ENCODE data around the gene GALNT18. TPM values are rescaled to one million over a fixed set of nuclear protein-coding genes. Genes with fewer than 3 reads are reported as not detected.

Gene GALNT18
- total and polyA plus RNA-seq, 9 donors = 3.0 to 13.2 (median 7.7) TPM

DNA sequence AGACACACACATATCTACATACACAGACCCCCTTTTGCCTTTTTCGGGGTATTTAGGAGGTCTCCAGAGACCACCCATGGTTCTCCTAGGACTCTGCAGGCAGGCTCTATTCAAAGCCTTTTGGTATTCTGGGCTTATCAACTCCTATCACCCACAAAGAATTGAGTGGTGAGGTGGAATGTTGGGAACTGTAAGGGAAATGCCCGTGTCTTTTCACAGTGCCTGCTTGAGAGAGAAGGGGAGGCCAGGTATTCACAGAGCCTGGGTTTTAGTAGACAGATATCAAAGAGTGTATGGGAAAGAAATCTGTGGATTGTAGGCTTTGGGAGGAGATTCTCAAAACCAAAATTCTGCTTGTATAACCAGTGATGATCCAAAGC, 224.8 kb downstream of the GALNT18 start:
- H3K27me3 ChIP-seq = no peaks in the 10 kb centered on the region
- 80 to 85% (median 83%) methylated on average over 2 of the region's 2 CpGs for WGBS, 3 donors
- no peaks in the 10 kb centered on the region for H3K36me3 ChIP-seq
- intact Hi-C loops (cut with DNase I) = no loop called here
- no peak for DNase-seq
- no peak overlapping the region for H3K27ac ChIP-seq
- TF ChIP-seq POLR2A (IDR thresholded peaks at IDR 0.05) = no peak
- TF ChIP-seq, protein P1, sequence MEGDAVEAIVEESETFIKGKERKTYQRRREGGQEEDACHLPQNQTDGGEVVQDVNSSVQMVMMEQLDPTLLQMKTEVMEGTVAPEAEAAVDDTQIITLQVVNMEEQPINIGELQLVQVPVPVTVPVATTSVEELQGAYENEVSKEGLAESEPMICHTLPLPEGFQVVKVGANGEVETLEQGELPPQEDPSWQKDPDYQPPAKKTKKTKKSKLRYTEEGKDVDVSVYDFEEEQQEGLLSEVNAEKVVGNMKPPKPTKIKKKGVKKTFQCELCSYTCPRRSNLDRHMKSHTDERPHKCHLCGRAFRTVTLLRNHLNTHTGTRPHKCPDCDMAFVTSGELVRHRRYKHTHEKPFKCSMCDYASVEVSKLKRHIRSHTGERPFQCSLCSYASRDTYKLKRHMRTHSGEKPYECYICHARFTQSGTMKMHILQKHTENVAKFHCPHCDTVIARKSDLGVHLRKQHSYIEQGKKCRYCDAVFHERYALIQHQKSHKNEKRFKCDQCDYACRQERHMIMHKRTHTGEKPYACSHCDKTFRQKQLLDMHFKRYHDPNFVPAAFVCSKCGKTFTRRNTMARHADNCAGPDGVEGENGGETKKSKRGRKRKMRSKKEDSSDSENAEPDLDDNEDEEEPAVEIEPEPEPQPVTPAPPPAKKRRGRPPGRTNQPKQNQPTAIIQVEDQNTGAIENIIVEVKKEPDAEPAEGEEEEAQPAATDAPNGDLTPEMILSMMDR (IDR thresholded peaks at IDR 0.05) = no peak
- no peak for TF ChIP-seq EP300 (IDR thresholded peaks at IDR 0.05)
- H3K4me3 ChIP-seq = no peak overlapping the region
- no peaks in the 10 kb centered on the region for H3K9me3 ChIP-seq
- H3K4me1 ChIP-seq (ENCODE audit: insufficient read depth) = no peaks in the 10 kb centered on the region

DNA sequence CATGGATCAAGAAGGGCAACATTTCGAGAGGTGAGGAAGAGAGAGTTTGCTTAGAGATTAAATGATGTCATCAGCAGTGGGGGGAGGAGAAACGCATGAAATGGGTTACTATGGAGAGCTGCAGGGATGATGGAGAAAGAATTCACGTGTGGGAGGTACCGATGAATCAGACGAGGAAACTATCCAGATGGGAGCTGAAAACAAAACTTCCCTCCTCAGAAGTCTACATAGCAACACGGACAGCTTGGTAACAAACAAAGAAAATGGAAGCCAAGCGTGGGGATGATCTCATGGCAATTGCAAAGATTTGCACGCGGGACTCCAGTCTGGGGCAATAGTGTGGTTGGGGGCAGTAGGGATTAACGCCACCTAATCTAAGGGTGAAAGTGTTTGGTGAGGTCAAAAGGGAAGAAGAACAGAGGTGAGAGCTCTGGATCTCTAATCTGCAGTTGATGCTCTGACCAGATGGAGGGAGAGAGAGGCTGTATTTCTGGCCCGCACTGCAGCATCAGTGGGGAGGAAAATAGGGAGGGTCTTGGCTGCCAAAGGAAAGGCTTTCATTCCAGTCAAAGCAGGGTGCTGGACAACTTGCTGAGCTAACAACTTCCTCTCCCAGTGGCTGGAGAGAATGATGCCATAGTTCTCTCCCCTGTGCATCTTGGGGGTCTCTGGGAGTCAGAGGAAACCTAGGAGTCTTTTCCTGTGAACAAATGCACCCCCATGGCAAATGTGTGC, 225.3 kb downstream of the GALNT18 start:
- 19 to 24% (median 23%) methylated on average over 11 of the region's 11 CpGs for WGBS, 3 donors
- Histone ChIP-seq H3K4me1 (ENCODE audit: insufficient read depth) (peaks cover 2% of the 10 kb centered on the region), H3K4me3 (no peak overlapping the region), H3K9me3 (no peaks in the 10 kb centered on the region), H3K27ac (no peak overlapping the region), H3K36me3 (no peaks in the 10 kb centered on the region), H3K27me3 (no peaks in the 10 kb centered on the region)
- intact Hi-C loops (cut with DNase I) = no loop called here
- peak in 1 of 5 donors; percentile 46 for DNase-seq
- TF ChIP-seq EP300 (IDR thresholded peaks at IDR 0.05) = no peak
- TF ChIP-seq, protein P1 (IDR thresholded peaks at IDR 0.05) = no peak
- no peak for TF ChIP-seq POLR2A (IDR thresholded peaks at IDR 0.05)

DNA sequence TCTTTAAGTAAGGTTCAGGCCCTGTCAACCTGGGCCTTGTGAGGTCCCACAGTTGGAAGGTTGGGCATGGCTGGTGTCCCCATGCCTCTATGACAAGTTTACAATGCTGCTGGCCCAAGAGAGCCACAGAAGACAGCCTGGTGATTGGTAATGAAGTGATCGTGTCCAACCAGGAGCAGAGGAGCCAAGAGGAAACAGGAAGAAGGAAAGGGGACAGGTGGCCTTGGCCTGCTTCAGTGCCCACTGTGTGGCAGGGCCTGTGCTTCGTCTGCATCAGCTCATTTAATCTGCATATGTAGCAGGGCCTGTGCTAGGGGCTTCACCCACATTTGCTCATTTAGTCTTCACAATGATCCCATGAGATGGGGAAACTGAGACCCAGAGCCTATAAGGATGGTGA, 226.7 kb downstream of the GALNT18 start:
- 89 to 95% (median 92%) methylated on average over 2 of the region's 2 CpGs for WGBS, 3 donors
- no peak for TF ChIP-seq EP300 (IDR thresholded peaks at IDR 0.05)
- no peak for TF ChIP-seq POLR2A (IDR thresholded peaks at IDR 0.05)
- TF ChIP-seq, protein P1 (IDR thresholded peaks at IDR 0.05) = no peak
- H3K27ac ChIP-seq = no peak overlapping the region

DNA sequence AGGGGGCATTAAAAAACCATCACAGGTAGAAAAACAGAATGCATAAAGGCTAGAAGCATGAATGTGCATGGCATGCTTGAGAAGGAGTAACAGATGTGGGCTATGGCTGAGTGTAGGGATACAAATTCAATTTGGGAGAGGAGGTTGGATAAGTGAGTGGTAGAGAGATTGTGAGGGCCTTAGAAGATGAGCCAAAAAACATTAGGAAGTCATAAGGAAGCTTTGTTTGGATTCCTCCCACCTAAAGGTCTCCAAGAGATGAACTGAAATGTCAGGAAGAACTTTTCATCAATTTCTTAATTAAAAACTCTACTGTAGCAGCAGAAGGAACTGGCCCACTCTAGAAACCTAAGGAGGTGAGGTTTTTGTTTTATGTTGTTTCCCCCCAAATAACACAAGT, 227.6 kb downstream of the GALNT18 start:
- no peak overlapping the region for H3K27ac ChIP-seq
- H3K4me1 ChIP-seq (ENCODE audit: insufficient read depth) = peaks cover 2% of the 10 kb centered on the region
- no peaks in the 10 kb centered on the region for H3K9me3 ChIP-seq
- H3K27me3 ChIP-seq = no peaks in the 10 kb centered on the region
- H3K36me3 ChIP-seq = no peaks in the 10 kb centered on the region
- TF ChIP-seq POLR2A (IDR thresholded peaks at IDR 0.05) (no peak), EP300 (IDR thresholded peaks at IDR 0.05) (no peak)
- TF ChIP-seq, protein P1 (IDR thresholded peaks at IDR 0.05) = no peak
- no peak for DNase-seq
- no peak overlapping the region for H3K4me3 ChIP-seq
- intact Hi-C loops (cut with DNase I) = no loop called here

More for the DNA sequence above, 226.7 kb downstream of the GALNT18 start:
- Histone ChIP-seq H3K36me3 (no peaks in the 10 kb centered on the region), H3K4me3 (no peak overlapping the region), H3K4me1 (ENCODE audit: insufficient read depth) (peaks cover 2% of the 10 kb centered on the region), H3K27me3 (no peaks in the 10 kb centered on the region), H3K9me3 (no peaks in the 10 kb centered on the region)
- intact Hi-C loops (cut with DNase I) = no loop called here
- DNase-seq = no peak

Data from ovary (tissue), 9 donors.